DMS153 (cell line): ENCODE results near the gene OR8J1.
"Not testable (repeated sequence)": the region's sequence is repeated elsewhere in the genome, so short reads cannot be mapped to it uniquely, and the experiment has no call there.

ENCODE experiments used
- DNase-seq: peaks from one replicate; lab custom pipeline; 2025; lab: John Stamatoyannopoulos, UW

The OR8J1 gene

GRCh38 chr11:56353991-56354390, at the start of gene OR8J1:
Gene OR8J1, plus strand, starts transcription at chr11:56354291. Its CDS starts 5,956 bp downstream, at chr11:56360247.
- no peak for DNase-seq

DNA sequence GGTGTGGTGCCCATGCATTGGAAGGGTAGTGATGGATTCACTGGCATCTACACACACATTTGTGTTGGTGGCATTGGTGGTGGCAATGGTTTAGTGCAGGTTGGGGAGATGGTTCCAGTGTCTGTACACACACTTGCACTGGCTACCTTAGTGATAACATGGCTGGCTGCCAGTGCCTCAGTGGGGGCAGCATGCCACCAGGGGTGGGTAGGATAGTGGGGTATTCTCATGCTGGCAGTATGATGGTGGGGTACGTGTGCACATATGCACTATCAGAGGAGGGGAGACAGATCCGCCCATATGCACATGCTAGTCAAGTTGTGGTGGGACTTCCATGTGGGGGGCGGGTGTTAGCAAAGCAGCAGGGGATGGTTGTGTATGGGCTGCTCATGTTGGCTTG, 46.3 kb upstream of the OR8J1 start:
- DNase-seq, result no peak

DNA sequence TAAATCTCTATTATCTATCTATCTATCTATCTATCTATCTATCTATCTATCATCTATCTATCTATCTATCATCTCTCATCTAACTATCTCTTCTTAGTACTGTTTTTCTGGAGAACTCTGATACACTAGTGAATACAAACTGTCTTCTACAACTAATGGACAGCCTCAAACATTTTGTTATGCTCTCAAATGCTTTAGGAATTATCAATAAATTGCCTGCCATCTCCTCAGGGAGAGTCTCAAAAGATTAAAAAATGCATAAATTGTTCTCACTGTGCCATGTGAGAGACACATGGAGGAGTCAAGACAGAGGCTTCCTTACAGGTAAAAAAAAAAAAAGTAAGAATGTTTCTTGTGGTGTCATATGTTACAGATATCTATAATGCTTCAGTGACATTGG, 39.2 kb upstream of the OR8J1 start, which contains the start of gene OR8K3:
Gene OR8K3 (plus strand): TSS at position 301 of the 400 bp plus-strand sequence. CDS start 3,163 bp downstream, outside the sequence.
- no peak for DNase-seq

GRCh38 chr11:56331861-56332491, 22.1 kb upstream of the OR8J1 start:
- no peak for DNase-seq

GRCh38 chr11:56333156-56333555, 20.9 kb upstream of the OR8J1 start:
- no peak for DNase-seq

- DNase-seq, result no peak
These were observed 13.8 kb upstream of the OR8J1 start for GRCh38 chr11:56340289-56340688.

DNA sequence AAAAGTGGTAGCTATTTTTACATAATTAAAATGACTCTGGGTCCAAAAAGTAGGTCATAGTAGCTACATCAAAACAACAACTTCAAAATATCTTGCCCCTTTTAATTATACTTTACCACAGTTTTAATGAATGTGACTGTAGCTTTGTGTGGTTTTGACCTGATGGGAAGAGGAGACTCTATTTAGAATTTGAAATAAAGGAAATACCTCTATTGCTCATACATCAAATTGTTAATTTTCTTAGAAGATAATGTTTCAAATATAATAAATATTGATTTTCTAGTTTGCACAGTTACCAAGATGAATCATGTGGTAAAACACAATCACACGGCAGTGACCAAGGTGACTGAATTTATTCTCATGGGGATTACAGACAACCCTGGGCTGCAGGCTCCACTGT, 8.4 kb upstream of the OR8J1 start, which contains the start of gene OR8K1:
Gene OR8K1 (plus strand): TSS at position 301 of the 400 bp plus-strand sequence. CDS start 0 bp downstream, at position 301.
- no peak for DNase-seq

DNA sequence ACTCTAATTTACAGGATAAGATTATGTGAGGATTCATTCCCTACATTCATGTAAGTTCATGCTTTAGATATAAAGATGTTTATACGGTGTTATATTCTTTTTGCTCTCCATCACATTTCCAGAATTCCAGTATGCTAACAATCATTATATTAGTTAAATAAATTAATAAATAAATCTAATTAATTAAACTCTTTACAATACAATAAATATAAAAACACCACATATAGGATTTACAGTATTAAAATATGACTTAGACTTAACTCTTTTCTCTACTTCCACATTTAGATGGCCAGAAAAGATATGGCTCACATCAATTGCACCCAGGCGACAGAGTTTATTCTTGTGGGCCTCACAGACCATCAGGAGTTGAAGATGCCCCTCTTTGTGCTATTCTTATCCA, 21.2 kb downstream of the OR8J1 start, which contains the start of gene OR8U1:
Gene OR8U1 (plus strand): TSS at position 301 of the 400 bp plus-strand sequence. CDS start 0 bp downstream, at position 301.
- DNase-seq, result no peak

- no peak for DNase-seq
These were observed 26.0 kb downstream of the OR8J1 start for GRCh38 chr11:56380120-56380519.

- no peak for DNase-seq
These were observed 40.3 kb downstream of the OR8J1 start for GRCh38 chr11:56394381-56394780.

- DNase-seq, result no peak
These were observed 42.0 kb downstream of the OR8J1 start for GRCh38 chr11:56396047-56396446.

DNA sequence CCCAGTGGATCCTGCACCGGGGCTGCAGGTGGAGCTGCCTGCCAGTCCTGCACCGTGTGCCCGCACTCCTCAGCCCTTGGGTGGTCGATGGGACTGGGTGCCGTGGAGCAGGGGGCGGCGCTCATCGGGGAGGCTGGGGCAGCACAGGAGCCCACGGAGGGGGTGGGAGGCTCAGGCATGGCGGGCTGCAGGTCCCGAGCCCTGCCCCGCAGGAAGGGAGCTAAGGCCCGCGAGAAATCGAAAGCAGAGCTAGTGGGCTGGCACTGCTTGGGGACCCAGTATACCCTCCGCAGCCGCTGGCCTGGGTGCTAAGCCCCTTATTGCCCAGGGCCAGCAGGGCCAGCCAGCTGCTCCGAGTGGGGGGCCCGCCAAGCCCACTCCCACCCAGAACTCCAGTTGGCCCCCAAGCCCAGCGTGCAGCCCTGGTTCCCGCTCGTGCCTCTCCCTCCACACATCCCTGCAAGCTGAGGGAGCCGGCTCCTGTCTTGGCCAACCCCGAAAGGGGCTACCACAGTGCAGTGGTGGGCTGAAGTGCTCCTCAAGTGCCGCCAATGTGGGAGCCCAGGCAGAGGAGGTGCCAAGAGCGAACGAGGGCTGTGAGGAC, 47.9 kb downstream of the OR8J1 start:
- not testable (repeated sequence) for DNase-seq

DNA sequence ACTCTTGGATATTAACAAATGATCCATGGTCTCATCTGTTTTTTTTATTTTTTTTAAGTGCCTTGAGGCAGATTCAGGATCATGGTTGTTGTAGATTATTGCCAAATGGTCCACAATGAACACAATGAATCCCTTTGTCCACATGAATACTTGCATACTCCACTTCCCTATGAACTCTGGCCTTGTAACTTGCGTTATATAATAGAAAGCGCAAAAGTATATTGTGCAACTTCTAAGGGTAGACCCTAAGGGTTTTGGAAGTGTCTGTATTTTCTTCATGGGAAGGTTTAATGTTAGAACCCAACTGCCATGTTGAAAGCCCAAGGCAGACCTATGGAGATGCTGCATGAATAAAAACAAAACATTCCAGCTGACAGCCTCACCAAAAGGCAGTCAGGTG, 50.3 kb downstream of the OR8J1 start:
- no peak for DNase-seq

DNA sequence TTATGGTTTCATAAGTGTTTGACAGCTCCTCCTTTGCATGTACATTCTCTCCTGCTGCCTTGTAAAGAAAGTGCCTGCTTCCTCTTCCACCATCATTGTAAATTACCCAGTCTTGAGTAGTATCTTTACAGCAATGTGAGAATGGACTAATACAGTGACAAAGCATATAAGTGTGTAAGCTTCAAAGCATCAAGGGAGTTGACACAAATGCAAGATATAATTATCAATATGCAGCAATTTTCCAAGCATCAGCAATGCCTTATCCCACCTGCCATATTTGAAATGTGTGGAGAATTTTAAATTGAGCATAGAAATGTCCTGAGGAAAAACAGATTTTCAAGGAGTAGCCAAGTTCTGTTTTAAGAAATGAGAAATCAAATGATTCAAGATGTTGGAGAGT, 56.7 kb downstream of the OR8J1 start:
- no peak for DNase-seq
